ENCODE measurements around the gene TPSAB1.

TPSAB1 gene

DNA sequence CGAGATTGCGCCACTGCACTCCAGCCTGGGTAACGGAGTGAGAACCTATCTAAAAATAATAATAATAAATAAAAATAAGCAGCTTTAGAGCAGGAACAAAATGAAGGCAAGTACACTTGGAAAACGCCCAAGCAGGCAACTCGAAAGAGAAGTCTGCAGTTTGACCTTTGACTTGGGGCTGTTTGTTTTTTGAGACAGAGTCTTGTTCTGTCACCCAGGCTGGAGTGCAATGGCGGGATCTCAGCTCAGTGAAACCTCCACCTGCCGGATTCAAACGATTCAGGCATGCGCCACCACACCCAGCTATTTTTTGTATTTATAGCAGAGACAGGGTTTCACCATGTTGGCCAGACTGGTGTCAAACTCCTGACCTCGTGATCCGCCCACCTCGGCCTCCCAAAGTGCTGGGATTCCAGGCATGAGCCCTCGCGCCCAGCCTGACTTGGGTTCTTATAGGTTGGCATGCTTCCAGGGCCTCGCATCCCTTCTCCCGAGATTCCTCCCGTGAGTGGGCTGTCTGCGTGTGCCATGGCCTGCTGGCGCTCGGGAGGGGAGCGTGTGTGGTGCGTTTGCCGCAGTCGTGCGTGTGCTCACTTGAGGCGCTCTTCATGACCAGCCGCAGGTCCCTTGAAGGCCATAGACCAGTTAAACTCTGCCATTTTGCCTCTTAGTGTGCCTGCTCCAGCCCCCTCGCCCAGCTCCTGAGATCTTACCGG lies 50.5 kb downstream of the TPSAB1 start:
- H2BK5ac ChIP-seq (ENCODE audit: low read depth, low read length, poor library complexity, severe bottlenecking), result no peak overlapping the region
- H3K79me1 ChIP-seq (replicated peaks; ENCODE audit: low read length, poor library complexity, severe bottlenecking), result no peaks in the 10 kb centered on the region
- no peaks in the 10 kb centered on the region for H3K9me3 ChIP-seq (ENCODE audit: control insufficient read depth, low read length)
- no peak overlapping the region for H2AFZ ChIP-seq (ENCODE audit: low read depth, low read length)
- no peaks in the 10 kb centered on the region for H3K36me3 ChIP-seq (ENCODE audit: control insufficient read depth in 1 of 2, insufficient read depth in 2 of 2, low read depth in 1 of 2, low read length in 2 of 2)
- no peak overlapping the region for H4K91ac ChIP-seq (ENCODE audit: low read length)
- H3K18ac ChIP-seq (ENCODE audit: low read depth in 1 of 2, low read length in 2 of 2), result no peak overlapping the region
- no peak for DNase-seq
- H4K8ac ChIP-seq (ENCODE audit: low read length), result no peak overlapping the region
- H2BK12ac ChIP-seq (ENCODE audit: low read length in 2 of 2), result no peak overlapping the region
- H3K27me3 ChIP-seq (ENCODE audit: control insufficient read depth in 1 of 2, insufficient read depth in 1 of 2, low read length in 2 of 2), result peaks cover 52 to 81% of the 10 kb centered on the region in 2 experiments
- peak overlapping the region in 1 of 2 experiments; percentile 34 for H3K4me3 ChIP-seq (ENCODE audit: insufficient read depth in 1 of 2, low read depth in 1 of 2, low read length in 2 of 2)
- H2AK5ac ChIP-seq (ENCODE audit: low read length, severe bottlenecking), result no peak overlapping the region
- no peak overlapping the region for H3K14ac ChIP-seq (ENCODE audit: low read length in 2 of 2)
- H3K4ac ChIP-seq (ENCODE audit: low read depth in 1 of 2, low read length in 2 of 2), result no peak overlapping the region
- no peak overlapping the region for H2BK15ac ChIP-seq (ENCODE audit: low read depth, poor library complexity, severe bottlenecking)
- H2BK120ac ChIP-seq (ENCODE audit: low read depth, low read length), result no peak overlapping the region
- no peak overlapping the region for H3K27ac ChIP-seq (ENCODE audit: low read length, poor library complexity, severe bottlenecking)
- no peaks in the 10 kb centered on the region for H3K4me1 ChIP-seq (ENCODE audit: control insufficient read depth, insufficient read depth, low read depth, low read length)
- WGBS, result 87% methylated on average over 26 of the region's 29 CpGs
- H3K9ac ChIP-seq (ENCODE audit: low read length), result no peak overlapping the region
- H3K4me2 ChIP-seq (ENCODE audit: low read length, poor library complexity, severe bottlenecking), result no peak overlapping the region
- no peak overlapping the region for H3K23ac ChIP-seq (ENCODE audit: low read length in 2 of 2)

DNA sequence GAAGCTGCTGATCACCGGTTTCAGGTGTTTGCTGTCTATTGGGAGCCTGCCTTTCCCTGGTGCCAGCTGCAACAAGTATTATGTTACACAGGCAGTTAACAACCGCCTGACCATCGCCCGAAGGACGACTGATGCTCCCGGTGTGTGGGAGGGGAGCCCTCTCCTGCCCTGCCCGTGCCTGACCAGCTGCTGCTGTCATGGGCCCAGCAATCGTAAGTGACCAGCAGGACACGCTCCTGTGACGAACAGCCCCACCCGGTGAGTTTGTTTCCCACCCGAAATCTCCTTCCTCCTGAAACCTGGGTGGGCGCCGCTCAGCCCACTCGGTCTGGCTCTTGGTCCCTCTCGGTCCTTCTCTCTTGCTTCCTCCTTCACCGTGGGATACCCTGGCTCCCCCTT lies 51.1 kb downstream of the TPSAB1 start:
- Histone ChIP-seq H2AK5ac (ENCODE audit: low read length, severe bottlenecking) (no peak overlapping the region), H3K9ac (ENCODE audit: low read length) (no peak overlapping the region), H2BK120ac (ENCODE audit: low read depth, low read length) (no peak overlapping the region), H4K91ac (ENCODE audit: low read length) (no peak overlapping the region), H3K18ac (ENCODE audit: low read depth in 1 of 2, low read length in 2 of 2) (no peak overlapping the region), H3K27me3 (ENCODE audit: control insufficient read depth in 1 of 2, insufficient read depth in 1 of 2, low read length in 2 of 2) (peaks cover 46 to 75% of the 10 kb centered on the region in 2 experiments), H3K23ac (ENCODE audit: low read length in 2 of 2) (no peak overlapping the region), H3K4me2 (ENCODE audit: low read length, poor library complexity, severe bottlenecking) (no peak overlapping the region), H2AFZ (ENCODE audit: low read depth, low read length) (no peak overlapping the region), H3K4me3 (ENCODE audit: insufficient read depth in 1 of 2, low read depth in 1 of 2, low read length in 2 of 2) (no peak overlapping the region), H2BK15ac (ENCODE audit: low read depth, poor library complexity, severe bottlenecking) (no peak overlapping the region), H2BK12ac (ENCODE audit: low read length in 2 of 2) (no peak overlapping the region), H3K36me3 (ENCODE audit: control insufficient read depth in 1 of 2, insufficient read depth in 2 of 2, low read depth in 1 of 2, low read length in 2 of 2) (no peaks in the 10 kb centered on the region), H3K9me3 (ENCODE audit: control insufficient read depth, low read length) (no peaks in the 10 kb centered on the region), H3K27ac (ENCODE audit: low read length, poor library complexity, severe bottlenecking) (no peak overlapping the region), H3K4ac (ENCODE audit: low read depth in 1 of 2, low read length in 2 of 2) (no peak overlapping the region), H2BK5ac (ENCODE audit: low read depth, low read length, poor library complexity, severe bottlenecking) (no peak overlapping the region), H3K14ac (ENCODE audit: low read length in 2 of 2) (no peak overlapping the region), H4K8ac (ENCODE audit: low read length) (no peak overlapping the region), H3K4me1 (ENCODE audit: control insufficient read depth, insufficient read depth, low read depth, low read length) (no peaks in the 10 kb centered on the region), H3K79me1 (replicated peaks; ENCODE audit: low read length, poor library complexity, severe bottlenecking) (no peaks in the 10 kb centered on the region)
- 83% methylated on average over 17 of the region's 17 CpGs for WGBS
- no peak for DNase-seq

Measured in mesenchymal stem cell (in vitro differentiated cells and primary cell).